ENCODE data around the gene LSS.
A peak's percentile ranks its signal among the peaks of the same experiment; 100 is the strongest.

Gene LSS

GRCh38 chr21:46151261-46151988, 77.1 kb downstream of the LSS start:
- no peak for DNase-seq

GRCh38 chr21:46150491-46151121, 78.0 kb downstream of the LSS start:
- DNase-seq: no peak

GRCh38 chr21:46150073-46150472, 78.5 kb downstream of the LSS start:
- no peak for DNase-seq

GRCh38 chr21:46149205-46149901, 79.2 kb downstream of the LSS start:
- no peak for DNase-seq

- no peak for DNase-seq
Observed at GRCh38 chr21:46148106-46148505, 80.5 kb downstream of the LSS start.

GRCh38 chr21:46147429-46147828, 81.1 kb downstream of the LSS start:
- peak; percentile 44 for DNase-seq

- no peak for DNase-seq
Observed at GRCh38 chr21:46146856-46147255, 81.7 kb downstream of the LSS start.

GRCh38 chr21:46145840-46146691, 82.5 kb downstream of the LSS start:
- DNase-seq: no peak

- no peak for DNase-seq
Observed at GRCh38 chr21:46145159-46145839, 83.3 kb downstream of the LSS start.

- DNase-seq: no peak
Observed at GRCh38 chr21:46144464-46145070, 84.0 kb downstream of the LSS start.

GRCh38 chr21:46142582-46143473, 85.7 kb downstream of the LSS start:
- no peak for DNase-seq

GRCh38 chr21:46141767-46142581, 86.6 kb downstream of the LSS start:
- no peak for DNase-seq

GRCh38 chr21:46140352-46141003, 88.1 kb downstream of the LSS start:
- peak; percentile 33 for DNase-seq

GRCh38 chr21:46139686-46140085, 88.9 kb downstream of the LSS start:
- no peak for DNase-seq

- DNase-seq: no peak
Observed at GRCh38 chr21:46138383-46138970, 90.1 kb downstream of the LSS start.

All from NCI-H69 (cell line).